Measurements from ENCODE around the gene CREBL2.
A peak's percentile ranks its signal among the peaks of the same experiment; 100 is the strongest.

CREBL2 gene

DNA sequence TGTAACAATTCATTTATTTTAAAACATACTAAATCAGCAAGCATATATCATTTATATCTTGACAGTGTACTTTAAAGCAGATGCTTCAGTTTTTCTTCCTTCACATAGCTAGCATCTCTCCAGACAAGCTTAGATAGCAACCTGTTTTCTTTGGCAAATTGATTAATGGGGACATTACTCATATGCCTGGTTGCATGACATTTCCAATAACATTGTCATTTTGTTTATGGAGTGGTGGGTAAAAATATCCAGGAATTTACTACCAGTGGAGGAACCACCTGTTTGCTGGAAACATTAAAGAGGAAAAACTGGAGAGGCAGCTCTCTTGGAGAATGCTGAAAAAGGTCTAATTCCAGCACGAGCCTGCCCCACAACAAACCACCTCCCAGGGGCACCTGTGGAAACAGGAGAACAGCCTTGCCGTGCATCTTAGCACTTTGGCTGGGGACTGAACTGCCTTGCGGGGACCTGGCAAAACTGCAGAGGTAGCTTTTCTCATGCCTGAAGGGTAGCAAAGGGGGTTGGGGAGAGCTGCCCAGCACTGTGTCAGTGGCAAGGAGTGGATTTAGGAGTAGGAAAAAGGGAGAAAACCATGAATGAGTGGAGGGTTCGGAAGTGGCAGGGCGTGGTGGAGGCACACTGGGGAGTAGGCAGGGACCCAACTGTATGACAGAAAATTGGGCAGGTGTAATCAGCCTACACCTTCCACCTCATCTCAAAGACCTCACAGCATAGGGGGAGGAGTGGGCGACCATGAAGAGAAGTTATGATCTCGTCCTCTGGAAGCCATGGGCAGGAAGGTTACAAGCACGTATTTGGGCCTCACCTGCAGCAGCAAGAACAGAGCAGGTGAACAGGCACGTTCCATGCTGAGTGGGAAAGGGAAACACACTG lies 11.7 kb upstream of the CREBL2 start:
- H3K9me3 ChIP-seq (ENCODE audit: insufficient read depth, low read depth, low read length), result no peaks in the 10 kb centered on the region
- 81% methylated on average over 9 of the region's 9 CpGs for WGBS
- no peaks in the 10 kb centered on the region for H3K36me3 ChIP-seq (ENCODE audit: insufficient read depth, low read length)
- no peak overlapping the region for H3K4me3 ChIP-seq (ENCODE audit: low read length)
- no peak overlapping the region for H3K9ac ChIP-seq (ENCODE audit: low read depth, low read length)
- no peaks in the 10 kb centered on the region for H3K27me3 ChIP-seq (ENCODE audit: insufficient read depth, low read length)
- H3K27ac ChIP-seq (ENCODE audit: low read depth, low read length), result no peak overlapping the region
- no peaks in the 10 kb centered on the region for H3K4me1 ChIP-seq (ENCODE audit: insufficient read depth, low read length)

- no peaks in the 10 kb centered on the region for H3K27me3 ChIP-seq (ENCODE audit: insufficient read depth, low read length)
- no peaks in the 10 kb centered on the region for H3K9me3 ChIP-seq (ENCODE audit: insufficient read depth, low read depth, low read length)
- H3K27ac ChIP-seq (ENCODE audit: low read depth, low read length), result no peak overlapping the region
- no peak overlapping the region for H3K9ac ChIP-seq (ENCODE audit: low read depth, low read length)
- no peak overlapping the region for H3K4me3 ChIP-seq (ENCODE audit: low read length)
- no peaks in the 10 kb centered on the region for H3K36me3 ChIP-seq (ENCODE audit: insufficient read depth, low read length)
- 88% methylated on average over 8 of the region's 8 CpGs for WGBS
- no peaks in the 10 kb centered on the region for H3K4me1 ChIP-seq (ENCODE audit: insufficient read depth, low read length)
Measured at GRCh38 chr12:12600659-12601058, 11.0 kb upstream of the CREBL2 start.

GRCh38 chr12:12604740-12605139 lies 6.9 kb upstream of the CREBL2 start:
- peaks cover 10% of the 10 kb centered on the region for H3K4me1 ChIP-seq (ENCODE audit: insufficient read depth, low read length)
- no peaks in the 10 kb centered on the region for H3K27me3 ChIP-seq (ENCODE audit: insufficient read depth, low read length)
- H3K27ac ChIP-seq (ENCODE audit: low read depth, low read length), result no peak overlapping the region
- WGBS, result 95% methylated on average over 5 of the region's 5 CpGs
- H3K9ac ChIP-seq (ENCODE audit: low read depth, low read length), result no peak overlapping the region
- H3K9me3 ChIP-seq (ENCODE audit: insufficient read depth, low read depth, low read length), result no peaks in the 10 kb centered on the region
- no peak overlapping the region for H3K4me3 ChIP-seq (ENCODE audit: low read length)
- H3K36me3 ChIP-seq (ENCODE audit: insufficient read depth, low read length), result no peaks in the 10 kb centered on the region

DNA sequence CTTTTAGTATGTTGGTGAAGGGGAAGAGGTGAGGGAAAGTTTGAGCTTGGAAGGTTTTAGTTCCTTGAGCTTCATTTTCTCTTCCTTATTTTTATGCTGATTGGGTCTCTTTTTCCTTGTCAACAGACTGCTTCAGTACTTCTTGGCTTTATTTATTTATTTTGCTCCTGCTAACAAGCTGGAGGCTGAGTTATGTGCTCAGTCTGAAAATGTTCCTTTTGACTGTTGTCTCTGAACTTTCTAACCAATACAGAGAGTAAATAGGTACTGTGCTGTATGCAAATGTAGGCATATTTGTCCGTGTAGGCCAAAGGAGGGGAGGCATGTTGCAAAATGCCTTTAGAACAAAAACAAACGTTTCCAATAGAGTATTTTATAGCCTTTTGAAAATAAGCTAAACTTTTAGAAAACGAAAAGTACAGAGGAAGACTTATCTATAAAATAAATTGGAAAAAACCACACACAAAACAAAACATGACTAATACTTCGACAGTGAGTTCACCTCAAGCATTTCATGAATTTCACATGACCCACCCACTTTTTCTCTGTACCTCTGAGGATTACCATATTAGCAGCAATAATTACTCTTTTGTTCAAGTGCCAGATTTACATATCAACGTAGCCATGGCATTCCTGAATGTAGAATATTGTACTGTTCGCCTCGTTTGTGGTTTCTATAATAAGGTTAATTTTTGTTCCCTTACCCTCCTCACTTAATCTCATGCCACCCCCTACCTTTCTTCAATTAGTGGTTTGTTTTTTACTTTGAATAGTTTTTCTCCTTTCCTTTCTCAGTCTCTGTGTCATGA lies 4.7 kb upstream of the CREBL2 start:
- Histone ChIP-seq H3K9ac (ENCODE audit: low read depth, low read length) (no peak overlapping the region), H3K9me3 (ENCODE audit: insufficient read depth, low read depth, low read length) (no peaks in the 10 kb centered on the region), H3K36me3 (ENCODE audit: insufficient read depth, low read length) (no peaks in the 10 kb centered on the region), H3K4me3 (ENCODE audit: low read length) (no peak overlapping the region), H3K27me3 (ENCODE audit: insufficient read depth, low read length) (no peaks in the 10 kb centered on the region), H3K4me1 (ENCODE audit: insufficient read depth, low read length) (peaks cover 10% of the 10 kb centered on the region), H3K27ac (ENCODE audit: low read depth, low read length) (peak overlapping the region; percentile 6; the same call in 1 of the 2 replicates)
- 65% methylated on average over 1 of the region's 7 CpGs for WGBS

DNA sequence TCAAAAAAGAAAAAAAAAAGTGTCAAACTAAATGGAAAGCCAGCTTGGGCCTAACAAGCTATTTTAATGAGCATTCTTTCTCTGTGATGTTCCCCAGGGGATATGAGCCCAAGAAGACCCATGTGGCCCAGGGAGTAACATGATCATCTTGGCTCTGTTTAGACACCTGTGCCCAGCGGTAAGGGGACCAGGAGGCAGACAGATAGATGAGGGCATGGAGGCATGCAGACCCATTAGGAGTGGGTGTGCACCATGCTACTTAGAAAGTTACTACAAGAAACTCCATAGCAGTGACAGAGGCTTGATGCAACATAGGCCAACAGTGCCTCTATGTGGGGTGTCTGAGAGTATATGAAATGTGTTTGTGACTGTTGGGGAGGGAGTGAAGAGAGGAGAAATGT lies 3.1 kb upstream of the CREBL2 start:
- WGBS, result 84% methylated on average over 1 of the region's 1 CpG
- H3K9ac ChIP-seq (ENCODE audit: low read depth, low read length), result no peak overlapping the region

GRCh38 chr12:12609692-12610091 lies 2.0 kb upstream of the CREBL2 start:
- no peaks in the 10 kb centered on the region for H3K27me3 ChIP-seq (ENCODE audit: insufficient read depth, low read length)
- no peak overlapping the region for H3K4me3 ChIP-seq (ENCODE audit: low read length)
- no peak overlapping the region for H3K27ac ChIP-seq (ENCODE audit: low read depth, low read length)
- peaks cover 18% of the 10 kb centered on the region for H3K4me1 ChIP-seq (ENCODE audit: insufficient read depth, low read length)
- 97% methylated on average over 3 of the region's 3 CpGs for WGBS
- no peaks in the 10 kb centered on the region for H3K36me3 ChIP-seq (ENCODE audit: insufficient read depth, low read length)
- no peaks in the 10 kb centered on the region for H3K9me3 ChIP-seq (ENCODE audit: insufficient read depth, low read depth, low read length)
- no peak overlapping the region for H3K9ac ChIP-seq (ENCODE audit: low read depth, low read length)

More for the DNA sequence above, 3.1 kb upstream of the CREBL2 start:
- no peak overlapping the region for H3K4me3 ChIP-seq (ENCODE audit: low read length)
- H3K9me3 ChIP-seq (ENCODE audit: insufficient read depth, low read depth, low read length), result no peaks in the 10 kb centered on the region
- peaks cover 18% of the 10 kb centered on the region for H3K4me1 ChIP-seq (ENCODE audit: insufficient read depth, low read length)
- H3K36me3 ChIP-seq (ENCODE audit: insufficient read depth, low read length), result no peaks in the 10 kb centered on the region
- H3K27me3 ChIP-seq (ENCODE audit: insufficient read depth, low read length), result no peaks in the 10 kb centered on the region
- H3K27ac ChIP-seq (ENCODE audit: low read depth, low read length), result no peak overlapping the region

- no peaks in the 10 kb centered on the region for H3K9me3 ChIP-seq (ENCODE audit: insufficient read depth, low read depth, low read length)
- no peak overlapping the region for H3K27ac ChIP-seq (ENCODE audit: low read depth, low read length)
- peaks cover 18% of the 10 kb centered on the region for H3K4me1 ChIP-seq (ENCODE audit: insufficient read depth, low read length)
- H3K27me3 ChIP-seq (ENCODE audit: insufficient read depth, low read length), result no peaks in the 10 kb centered on the region
- H3K4me3 ChIP-seq (ENCODE audit: low read length), result 0 out of 2 replicates have a peak overlapping the region, but pooled peaks have one; percentile 75
- no peak overlapping the region for H3K9ac ChIP-seq (ENCODE audit: low read depth, low read length)
- no peaks in the 10 kb centered on the region for H3K36me3 ChIP-seq (ENCODE audit: insufficient read depth, low read length)
- WGBS, result 94% methylated on average over 4 of the region's 4 CpGs
Measured at GRCh38 chr12:12610711-12611110, 965 bp upstream of the CREBL2 start.

- Histone ChIP-seq H3K4me3 (ENCODE audit: low read length) (peak overlapping the region; percentile 75), H3K36me3 (ENCODE audit: insufficient read depth, low read length) (no peaks in the 10 kb centered on the region), H3K4me1 (ENCODE audit: insufficient read depth, low read length) (peaks cover 9% of the 10 kb centered on the region), H3K27me3 (ENCODE audit: insufficient read depth, low read length) (no peaks in the 10 kb centered on the region), H3K27ac (ENCODE audit: low read depth, low read length) (peak overlapping the region; percentile 86), H3K9ac (ENCODE audit: low read depth, low read length) (peak overlapping the region; percentile 30), H3K9me3 (ENCODE audit: insufficient read depth, low read depth, low read length) (no peaks in the 10 kb centered on the region)
- WGBS, result 5% methylated on average over 7 of the region's 7 CpGs
Measured at GRCh38 chr12:12612358-12612757, 682 bp downstream of the CREBL2 start.

DNA sequence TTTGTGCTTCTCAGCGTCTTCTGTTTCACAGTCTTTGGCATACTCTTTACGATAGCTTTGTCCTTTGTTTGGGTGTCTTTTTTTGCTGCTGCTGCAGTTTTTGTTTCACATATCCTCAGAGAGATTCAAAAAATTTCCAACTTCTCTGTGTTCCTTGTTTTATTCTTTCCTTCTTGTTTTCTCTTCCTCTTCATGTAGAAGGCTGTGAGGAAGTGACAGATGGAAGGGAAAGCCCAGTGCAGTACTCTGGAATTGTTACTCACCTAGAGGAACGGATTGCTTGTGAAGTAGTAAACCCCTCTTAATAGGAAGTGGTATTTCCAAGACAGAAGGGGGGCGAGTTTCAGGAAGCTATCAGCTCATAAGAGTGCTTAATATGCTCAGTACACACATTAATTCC lies 1.7 kb downstream of the CREBL2 start:
- Histone ChIP-seq H3K9ac (ENCODE audit: low read depth, low read length) (no peak overlapping the region), H3K4me3 (ENCODE audit: low read length) (no peak overlapping the region)

DNA sequence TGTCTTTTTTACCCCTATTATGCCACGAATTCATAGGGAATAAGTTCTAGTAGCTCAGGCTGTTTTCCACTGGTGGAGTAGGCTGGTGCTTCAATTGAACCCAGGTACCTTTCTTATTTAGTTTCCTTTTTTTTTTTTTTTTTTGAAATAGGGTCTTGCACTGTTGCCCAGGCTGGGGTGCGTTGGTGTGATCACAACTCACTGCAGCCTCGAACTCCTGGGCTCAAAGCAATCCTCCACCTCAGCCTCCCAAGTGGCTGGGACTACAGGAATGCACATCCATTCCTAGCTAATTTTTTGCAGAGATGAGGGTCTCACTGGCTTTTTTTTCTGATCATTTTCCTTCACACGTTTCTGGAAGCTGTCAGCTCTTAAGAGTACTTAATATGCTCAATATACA lies 2.7 kb downstream of the CREBL2 start:
- H3K9ac ChIP-seq (ENCODE audit: low read depth, low read length), result no peak overlapping the region

More for the DNA sequence above, 1.7 kb downstream of the CREBL2 start:
- H3K27me3 ChIP-seq (ENCODE audit: insufficient read depth, low read length), result no peaks in the 10 kb centered on the region
- 98% methylated on average over 4 of the region's 4 CpGs for WGBS
- H3K4me1 ChIP-seq (ENCODE audit: insufficient read depth, low read length), result peaks cover 8% of the 10 kb centered on the region; the same call in 1 of the 2 replicates
- H3K27ac ChIP-seq (ENCODE audit: low read depth, low read length), result no peak overlapping the region
- no peaks in the 10 kb centered on the region for H3K9me3 ChIP-seq (ENCODE audit: insufficient read depth, low read depth, low read length)
- H3K36me3 ChIP-seq (ENCODE audit: insufficient read depth, low read length), result no peaks in the 10 kb centered on the region

More for the DNA sequence above, 2.7 kb downstream of the CREBL2 start:
- Histone ChIP-seq H3K36me3 (ENCODE audit: insufficient read depth, low read length) (no peaks in the 10 kb centered on the region), H3K9me3 (ENCODE audit: insufficient read depth, low read depth, low read length) (no peaks in the 10 kb centered on the region), H3K27me3 (ENCODE audit: insufficient read depth, low read length) (no peaks in the 10 kb centered on the region), H3K27ac (ENCODE audit: low read depth, low read length) (no peak overlapping the region), H3K4me1 (ENCODE audit: insufficient read depth, low read length) (peaks cover 8% of the 10 kb centered on the region; the same call in 1 of the 2 replicates), H3K4me3 (ENCODE audit: low read length) (no peak overlapping the region)
- WGBS, result 92% methylated on average over 4 of the region's 4 CpGs
